CD4-positive, alpha-beta T cell treated with Interleukin-15 for 4 hours (primary cell): ENCODE data around the gene MIEF1.
A peak's percentile ranks its signal among the peaks of the same experiment; 100 is the strongest.

Experiments
- DNase-seq: peaks from one replicate; pipeline ENCODE4 v3.0.0-alpha.2; 2020; ENCODE audit warnings: low spot score

Gene MIEF1

DNA sequence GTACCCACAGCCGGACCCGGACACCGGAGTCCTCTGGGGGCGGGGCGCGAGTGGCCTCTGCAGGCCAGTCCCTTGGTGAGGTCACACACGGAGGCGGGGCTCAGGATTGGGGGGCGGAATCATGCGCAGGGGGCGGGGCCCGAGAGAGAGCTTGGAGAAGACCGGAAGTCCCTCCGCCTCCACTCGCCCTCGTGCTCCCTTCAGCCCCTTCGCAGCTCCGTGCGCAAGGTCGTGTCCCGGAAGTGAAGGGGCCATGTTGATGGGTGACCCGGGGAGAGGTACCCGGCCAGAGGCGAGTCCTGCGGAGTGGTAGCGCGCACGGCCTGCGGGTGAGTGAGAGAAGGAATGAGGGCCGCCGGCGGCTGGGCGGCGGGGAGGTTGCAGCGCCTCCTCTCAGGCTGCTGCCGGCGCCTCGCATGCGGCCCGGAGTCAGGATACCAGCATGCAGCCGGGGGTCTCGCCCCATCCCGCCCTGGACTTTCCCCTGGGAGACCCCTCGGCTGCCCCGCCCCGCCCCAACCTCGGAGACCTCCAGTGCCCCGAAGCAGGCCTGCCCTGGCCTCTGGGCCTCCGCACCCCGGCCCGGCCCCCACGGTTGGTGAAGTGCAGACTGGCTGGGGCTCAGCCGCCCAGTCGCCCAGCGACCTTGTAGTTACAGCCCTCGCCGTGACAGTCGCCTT, at the start of gene MIEF1:
Gene MIEF1, plus strand, starts transcription at position 182 of the 680 bp plus-strand sequence. CDS start 9,005 bp downstream, outside the sequence.
- DNase-seq, result peak; percentile 90

DNA sequence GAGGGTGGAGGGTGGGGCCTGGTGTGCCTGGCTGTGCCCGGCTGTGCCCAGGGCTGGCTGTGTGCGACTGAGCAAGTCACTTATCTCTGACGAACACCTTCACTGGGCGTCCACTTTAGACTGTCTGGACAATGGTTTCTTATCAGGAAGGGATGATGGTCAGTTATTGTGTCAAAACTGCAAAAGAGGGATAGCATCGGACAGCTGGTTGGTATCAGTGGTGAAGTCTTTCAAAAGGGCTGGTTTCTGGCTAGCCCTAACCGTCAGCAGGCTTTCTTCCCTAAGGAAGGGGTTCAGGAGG, 49.4 kb upstream of the MIEF1 start:
- DNase-seq, result no peak

DNA sequence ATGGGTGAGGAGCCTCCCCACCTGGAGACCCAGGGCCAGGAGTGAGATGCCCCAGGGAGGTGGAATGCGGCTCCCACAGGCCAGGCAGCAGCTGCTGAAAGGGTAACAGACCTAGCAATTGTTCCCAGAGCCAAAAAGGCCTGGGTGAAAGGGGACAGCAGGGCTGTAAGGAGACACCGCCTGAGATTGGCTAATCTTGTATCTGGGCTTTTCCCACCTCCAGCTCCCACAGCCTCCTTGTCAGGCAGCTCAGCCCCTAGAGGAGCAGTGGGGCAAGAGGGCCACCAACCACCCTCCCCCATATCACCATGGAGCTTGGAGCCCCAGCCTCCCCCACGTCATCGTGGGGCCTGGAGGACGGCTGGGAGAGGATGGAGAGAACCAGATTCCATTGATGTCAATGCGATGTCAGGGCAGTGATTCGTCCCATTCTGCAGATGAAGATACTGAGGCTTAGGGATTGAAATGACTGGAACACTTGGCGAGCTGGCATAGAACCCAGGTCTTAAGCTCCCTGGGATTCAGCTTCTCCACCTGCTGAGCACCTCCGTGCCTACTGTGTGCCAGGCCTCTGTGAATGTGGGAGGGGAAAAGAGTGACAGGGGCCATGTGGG, 48.2 kb upstream of the MIEF1 start:
- DNase-seq, result no peak

DNA sequence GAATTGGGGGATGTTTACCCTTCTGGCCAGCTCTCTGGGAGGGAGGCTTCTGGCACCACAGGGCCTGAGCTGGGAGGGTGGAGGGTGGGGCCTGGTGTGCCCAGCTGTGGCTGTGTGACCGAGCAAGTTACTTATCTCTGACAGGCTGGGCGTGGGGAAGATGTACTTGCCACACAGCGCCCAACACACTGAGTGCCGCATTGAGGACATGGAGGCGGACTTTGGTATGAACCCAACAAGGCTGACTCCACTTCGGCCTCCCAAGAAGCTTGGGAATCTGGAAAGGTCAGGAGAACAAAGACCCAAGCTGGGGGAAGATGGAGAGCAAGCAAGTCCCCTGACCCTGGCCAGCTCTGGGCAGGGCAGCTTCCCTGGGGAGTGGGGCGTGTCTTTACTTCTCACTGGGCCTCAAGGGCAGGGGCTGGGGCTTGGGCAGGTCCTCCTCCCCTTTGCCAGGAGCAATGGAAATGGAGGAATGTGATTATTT, 47.7 kb upstream of the MIEF1 start:
- DNase-seq, result no peak

DNA sequence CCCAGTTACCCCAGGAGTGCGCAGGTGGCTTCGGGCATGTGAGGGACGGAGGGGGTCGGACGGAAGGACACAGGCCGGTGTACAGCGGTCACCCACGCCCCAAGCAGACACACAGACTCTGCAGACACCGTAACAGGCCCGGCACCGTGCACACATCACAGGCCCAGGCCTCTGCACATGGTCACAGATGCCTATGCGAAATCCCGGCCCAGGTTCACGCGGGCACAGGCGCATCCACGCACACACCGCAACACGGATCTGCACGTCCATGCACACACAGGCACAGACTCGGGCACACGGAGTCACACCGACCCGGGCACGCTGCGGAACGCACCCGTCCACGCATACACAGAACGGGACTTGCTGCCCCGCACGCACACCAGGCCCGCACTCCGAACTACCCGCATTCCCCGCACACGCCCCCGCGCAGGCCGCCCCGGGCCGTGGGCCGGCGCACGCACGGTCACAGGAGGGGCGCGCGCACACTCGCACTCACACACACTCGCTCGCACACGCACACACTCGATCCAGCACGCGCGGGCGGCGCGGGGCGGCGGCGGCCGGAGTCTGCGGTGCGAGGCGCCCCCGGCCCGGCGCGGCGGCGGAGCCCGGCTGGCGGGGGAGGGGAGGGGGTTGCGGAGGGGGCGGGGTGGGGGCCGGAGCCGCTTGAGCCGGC, 45.4 kb upstream of the MIEF1 start, which contains the start of gene MGAT3:
Gene MGAT3, plus strand, starts transcription at position 491 of the 676 bp plus-strand sequence. CDS start 30,336 bp downstream, outside the sequence.
- no peak for DNase-seq

DNA sequence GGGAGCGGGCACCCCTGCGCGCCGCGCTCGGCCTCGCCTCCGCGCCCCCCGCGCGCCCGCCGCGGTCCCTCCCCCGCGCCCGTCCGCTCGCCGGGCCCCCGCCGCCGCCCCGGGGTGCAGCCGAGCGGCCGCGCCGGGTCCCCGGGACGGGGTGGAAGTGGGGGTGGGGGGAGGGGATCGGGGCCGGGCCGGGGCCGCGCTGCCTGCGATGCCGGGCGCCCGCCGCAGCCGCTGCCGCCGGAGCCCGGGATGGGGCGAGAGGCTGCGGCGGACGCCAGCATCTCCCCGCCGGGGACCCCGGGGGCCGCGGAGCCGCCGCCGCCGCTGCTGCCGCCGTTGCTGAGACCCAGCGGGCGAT, 44.9 kb upstream of the MIEF1 start:
- no peak for DNase-seq

DNA sequence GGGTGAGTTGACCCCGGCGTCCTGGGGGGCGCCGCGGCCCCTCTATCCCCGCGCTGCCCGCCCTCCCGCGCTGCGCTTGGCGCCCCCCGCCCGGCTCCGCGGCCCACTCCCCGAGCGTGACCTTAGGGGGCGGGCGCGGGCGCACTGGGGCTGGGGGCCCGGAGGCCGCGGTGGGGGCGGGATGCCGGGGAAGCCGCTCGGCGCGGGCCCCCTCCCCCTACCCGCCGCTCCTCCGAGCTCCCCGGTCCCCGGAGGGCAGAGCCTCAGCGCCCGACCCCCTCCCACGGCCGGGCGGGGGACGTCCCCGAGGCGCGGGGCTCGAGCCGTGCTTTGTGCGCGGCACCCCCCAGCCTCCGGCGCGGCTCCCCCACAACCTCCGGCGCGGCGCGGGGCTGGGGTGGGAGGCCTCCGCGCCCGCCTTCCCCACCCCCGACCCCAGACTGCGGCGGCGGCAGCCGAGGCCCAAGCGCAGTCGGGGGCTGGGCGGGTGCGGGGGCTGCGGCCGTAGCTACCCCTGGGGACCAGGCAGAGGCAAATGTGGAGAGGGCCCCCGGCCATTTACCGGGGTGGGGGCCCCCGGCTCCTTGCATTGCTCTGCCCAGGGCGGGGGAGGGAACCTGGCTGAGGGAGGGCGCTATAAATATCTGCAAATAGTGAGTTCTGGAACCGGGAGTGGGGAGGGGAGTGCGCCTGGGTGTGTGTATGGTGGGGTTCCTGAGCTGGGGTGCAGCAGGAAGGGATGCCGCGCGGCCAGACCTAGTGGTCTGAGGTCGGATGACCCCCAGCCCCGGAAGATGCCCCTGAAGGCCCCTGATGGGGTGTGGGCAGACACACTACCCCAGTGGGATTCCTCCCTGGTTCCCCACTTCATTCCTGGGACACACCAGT, 44.3 kb upstream of the MIEF1 start:
- DNase-seq, result no peak

DNA sequence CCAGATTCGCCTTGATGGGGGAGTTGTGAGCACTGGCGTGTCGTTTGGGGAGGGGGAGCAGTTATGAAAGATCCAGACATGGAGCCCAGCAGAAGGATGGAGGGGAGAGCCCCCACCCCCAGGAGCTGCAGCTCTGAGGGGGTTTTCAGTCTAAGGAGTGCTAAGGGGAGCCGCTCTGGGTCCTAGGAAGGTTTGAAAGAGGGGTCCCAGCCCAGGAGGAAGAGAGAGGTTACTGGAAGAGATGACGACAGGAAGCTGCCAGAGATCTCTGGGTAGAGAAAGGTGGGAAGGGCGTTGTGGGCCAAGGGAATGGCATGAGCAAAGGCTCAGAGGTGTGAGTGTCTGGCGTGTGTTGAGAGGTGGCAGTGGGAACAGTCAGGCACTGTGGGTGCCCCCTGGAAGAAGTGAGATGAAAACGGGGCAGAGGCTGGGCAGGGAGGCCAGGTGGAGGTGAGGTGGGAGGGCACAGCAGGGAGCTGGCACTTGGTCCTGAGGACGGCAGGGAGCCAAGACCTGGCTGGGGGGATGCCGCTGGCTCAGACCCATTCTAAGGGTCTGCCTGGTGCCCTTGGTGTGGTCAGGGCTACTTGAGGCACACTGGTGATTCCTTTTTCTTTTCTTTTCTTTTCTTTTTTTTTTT, 43.5 kb upstream of the MIEF1 start:
- no peak for DNase-seq

DNA sequence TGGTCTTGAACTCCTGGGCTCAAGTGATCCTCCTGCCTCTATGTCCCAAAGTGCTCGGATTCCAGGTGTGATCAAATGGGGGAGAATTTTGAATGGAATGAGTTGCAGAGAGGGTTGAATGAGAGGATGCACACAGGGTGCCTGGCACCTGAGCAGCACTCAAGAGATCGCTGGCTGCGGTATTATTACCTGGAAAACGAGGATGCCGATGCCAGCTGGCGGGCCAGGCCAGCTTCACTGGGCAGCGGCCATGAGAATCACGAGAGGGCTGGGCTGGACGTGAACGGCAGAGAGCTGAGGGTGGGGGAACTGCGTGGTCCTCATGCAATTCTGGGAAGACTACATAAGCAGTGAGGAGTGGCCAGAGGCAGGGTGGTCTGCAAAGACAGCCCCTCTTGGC, 42.4 kb upstream of the MIEF1 start:
- DNase-seq, result no peak

DNA sequence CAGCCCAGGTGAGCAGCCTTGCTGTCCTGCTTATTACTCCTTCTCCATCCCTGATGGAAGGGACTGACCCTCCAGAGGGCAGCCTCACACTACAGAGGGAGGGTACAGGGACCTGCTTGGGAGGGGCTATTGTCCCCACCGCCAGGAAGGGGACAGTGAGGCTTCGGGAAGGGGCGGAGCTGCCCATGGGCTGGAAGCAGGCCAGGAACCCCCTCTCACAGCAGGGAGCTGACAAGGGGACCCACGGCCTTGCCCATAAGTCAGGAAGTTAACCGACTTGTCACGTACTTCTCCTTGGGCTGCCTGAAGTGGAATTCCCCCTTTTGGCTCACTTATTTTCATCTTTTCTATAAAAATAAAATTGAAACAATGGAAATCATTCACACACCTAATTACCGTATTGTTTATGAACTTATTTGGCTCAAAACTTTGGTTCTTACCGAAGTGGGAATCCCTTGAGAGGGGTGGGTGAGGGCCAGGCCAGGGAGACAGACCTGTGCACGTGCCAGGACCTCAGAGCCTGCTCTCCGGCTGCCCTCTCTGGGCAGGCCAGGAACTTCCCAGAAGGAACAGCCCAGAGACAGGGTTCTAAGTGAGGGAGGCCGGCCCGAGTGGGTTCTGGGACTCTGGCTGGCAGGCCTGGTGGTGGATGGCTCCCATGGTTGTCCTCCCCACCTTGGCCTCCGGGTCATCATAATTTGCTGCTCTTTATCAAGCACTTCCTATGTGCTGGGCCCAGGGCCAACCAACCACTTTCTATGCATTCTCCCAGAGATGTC, 39.5 kb upstream of the MIEF1 start:
- no peak for DNase-seq

DNA sequence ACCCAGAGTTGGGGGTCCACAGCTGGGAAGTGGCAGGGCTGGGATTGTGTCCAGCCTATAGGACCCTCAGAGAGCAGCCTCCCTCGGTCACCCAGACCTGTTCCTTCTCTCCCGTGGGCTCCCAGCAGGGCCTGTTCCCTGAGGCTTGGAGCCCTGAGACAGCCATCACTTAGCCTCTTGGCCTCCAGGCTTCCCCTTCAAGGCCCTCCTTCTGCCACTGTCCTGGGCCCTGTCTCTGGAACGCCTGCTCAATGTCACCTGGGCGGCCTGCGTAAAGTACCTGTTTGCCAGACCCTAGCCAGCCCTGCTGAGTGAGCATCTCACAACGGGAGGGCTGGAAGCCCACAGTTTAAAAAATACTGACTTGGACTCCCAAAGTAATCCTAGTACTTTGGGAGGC, 38.8 kb upstream of the MIEF1 start:
- no peak for DNase-seq

DNA sequence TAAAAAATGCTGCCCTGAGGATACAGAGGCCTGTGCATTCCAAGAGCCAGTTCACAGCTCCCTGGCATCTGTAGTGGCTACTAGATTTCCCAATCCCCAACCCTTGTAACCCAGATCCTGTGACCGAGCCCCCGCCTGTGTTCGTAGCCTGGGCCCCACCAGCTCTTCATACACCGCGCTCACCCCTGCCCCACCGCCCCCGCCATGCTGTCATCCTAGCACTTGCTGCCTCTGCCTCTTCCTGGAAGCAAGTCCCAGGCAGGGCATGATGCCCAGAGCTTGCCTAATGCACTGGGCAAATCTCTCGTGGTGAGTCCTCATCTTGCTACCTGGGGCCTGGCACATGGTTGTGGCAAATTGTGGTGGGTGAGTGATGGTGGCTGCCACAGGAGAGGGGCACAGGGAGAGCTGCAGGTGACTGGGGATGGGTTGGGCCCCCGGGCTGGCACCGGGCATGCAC, 38.1 kb upstream of the MIEF1 start:
- no peak for DNase-seq

DNA sequence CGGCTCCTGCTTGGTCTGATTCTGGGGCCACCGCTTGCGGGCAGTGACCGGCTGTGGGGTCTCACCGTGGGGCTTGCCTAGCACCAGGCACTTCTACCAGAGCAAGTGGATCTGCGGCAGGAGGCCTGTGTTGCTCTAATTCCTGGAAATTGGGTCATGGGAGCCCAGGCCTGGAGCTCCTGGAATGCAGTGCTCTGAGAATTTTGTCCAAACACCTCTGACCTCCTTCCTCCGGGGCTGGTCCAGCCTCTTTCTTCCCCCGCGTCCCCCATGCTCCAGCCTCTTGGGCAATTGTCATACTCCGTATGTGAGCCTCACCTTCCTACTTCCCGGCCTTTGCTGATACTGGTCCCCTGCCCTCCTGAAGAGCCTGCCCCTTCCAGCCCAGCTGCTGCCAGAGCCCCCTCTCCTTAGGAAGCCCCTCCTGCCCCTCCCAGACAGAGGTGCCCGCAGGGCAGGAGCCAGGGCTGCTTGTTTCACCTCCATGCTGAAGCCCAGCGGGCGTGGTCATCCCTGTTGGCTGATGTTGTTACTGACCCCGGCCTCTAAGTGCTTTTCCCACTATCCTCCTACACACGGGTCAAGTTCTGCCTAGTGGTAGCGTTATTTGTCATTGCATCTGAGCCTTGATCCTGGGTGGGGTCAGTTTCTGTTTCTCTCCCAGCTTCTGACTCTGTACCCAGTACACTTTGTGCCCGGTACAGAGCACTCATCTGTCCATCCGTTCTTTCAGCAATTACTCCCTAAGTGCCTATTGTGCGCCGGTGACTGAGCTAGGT, 35.7 kb upstream of the MIEF1 start:
- no peak for DNase-seq

DNA sequence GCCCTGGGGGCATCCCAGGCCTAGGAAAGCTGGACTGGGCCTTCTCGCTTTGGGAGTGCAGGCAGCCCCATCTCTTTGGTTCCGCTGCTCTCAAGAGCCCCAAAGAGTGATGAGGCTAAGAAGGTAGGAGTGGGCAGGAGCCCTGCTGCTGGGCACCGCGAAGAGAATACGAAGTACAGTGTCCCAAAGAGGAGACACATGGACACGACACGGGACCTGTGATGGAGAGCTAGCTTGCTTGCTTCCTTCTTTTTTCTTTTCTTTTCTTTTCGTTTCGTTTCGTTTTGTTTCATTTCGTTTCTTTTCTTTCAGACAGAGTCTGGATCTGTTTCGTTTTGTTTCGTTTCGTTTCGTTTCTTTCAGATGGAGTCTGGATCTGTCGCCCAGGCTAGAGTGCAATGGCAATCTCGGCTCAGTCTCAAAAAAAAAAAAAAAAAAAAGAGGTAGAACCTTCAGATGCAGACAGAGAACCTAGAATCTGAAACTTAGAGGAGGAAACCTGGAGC, 34.6 kb upstream of the MIEF1 start:
- DNase-seq, result no peak

DNA sequence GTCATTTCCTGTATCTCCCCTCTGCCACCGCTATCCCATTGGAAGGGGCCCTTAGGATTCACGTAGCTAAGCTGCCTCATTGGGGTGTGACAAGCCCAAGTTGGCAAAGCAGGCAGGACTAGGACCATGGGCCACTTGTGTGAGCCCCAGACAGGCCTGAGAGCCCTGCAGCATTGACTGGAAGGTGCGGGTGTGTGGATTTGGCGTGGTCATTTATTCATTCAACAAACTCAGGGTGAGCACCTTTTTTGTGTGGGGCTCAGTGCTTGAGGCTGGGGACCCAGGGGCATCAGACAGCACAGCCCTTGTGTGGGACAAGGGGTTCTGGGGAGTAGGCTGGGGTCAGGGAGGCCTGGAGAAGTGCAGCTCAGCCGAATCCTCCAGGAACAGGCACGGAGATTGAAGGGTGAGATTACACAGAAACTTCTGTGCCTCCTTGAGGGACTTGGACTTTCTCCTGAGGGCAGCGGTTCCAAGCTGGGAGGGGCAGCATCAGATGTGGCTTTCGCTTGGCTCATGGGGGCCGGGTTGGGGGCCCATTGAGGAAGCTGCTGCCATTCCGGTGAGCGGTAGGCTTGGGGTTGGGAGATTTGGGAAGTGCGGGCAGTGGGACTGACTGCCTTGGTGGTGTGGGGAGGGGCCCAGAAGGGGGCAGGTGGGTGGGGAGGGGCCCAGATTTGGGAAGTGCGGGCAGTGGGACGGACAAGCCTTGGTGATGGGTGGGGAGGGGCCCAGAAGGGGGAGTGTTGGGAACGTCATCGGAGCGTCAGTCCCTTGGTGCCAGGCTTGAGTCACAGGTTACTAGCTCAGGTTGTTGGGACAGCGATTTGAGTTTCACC, 33.4 kb upstream of the MIEF1 start:
- DNase-seq, result no peak

DNA sequence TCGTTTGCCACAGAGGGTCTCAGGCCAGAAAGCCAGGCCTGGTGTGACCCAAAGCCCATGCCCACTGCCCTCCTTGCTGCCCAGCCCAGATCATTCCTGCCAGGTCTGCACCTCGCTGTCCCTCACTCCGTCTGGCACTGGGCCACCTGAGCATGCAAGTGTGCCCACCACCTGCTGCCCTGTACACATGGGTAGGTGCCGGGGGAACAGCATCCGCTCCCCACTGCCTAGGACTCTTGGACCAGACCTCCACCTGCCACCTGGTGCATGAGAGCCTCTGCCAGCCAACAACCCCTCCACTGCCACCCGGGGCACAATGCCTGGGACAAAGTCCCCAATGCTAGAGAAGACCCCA, 32.8 kb upstream of the MIEF1 start:
- DNase-seq, result no peak

DNA sequence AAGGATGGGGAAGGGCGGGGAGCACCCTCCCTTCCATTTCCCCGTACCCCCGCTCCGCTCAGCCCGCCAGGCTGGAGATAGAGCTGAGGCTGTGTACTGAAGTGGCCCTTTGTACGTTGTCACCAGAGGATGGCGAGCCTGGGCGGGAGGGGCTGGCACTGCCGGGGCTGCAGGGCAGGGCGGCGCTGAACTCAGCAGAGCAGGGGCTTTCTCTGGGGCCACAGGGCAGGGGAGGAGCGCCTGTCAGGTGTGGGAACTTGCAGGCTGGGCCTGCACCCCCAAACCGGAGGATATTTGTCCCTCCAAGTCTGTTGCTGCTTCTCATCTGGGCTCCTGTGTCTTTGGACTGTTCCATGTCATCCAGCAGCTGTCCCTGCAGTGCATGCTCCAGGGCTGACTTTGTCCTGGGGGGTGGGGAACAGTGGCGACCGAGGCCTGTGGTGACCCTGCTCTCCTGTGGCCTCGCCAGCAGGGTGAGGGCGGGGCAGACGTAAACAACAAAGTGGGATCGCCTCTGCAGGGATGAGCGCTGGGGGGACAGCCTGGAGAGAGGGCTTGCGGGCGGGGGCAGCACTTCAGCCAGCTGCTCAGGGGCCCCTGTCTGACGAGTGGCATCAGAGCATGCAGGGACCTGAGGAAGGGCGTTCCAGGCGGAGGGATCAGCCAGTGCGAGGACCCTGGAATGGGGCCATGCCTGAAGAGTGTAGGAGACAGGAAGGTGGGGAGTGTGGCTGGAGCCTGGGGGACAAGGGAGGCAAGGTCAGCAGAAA, 32.2 kb upstream of the MIEF1 start:
- DNase-seq, result no peak
